Embryonic facial prominence (tissue), 1 donor: ENCODE results near the gene SCLY.
"Not testable (repeated sequence)": the region's sequence is repeated elsewhere in the genome, so short reads cannot be mapped to it uniquely, and the experiment has no call there.

Experiments
- DNase-seq: peaks from one replicate; pipeline ENCODE4 v3.0.0-alpha.2; 2016; ENCODE audit errors: extremely low spot score

The SCLY gene, protein sequence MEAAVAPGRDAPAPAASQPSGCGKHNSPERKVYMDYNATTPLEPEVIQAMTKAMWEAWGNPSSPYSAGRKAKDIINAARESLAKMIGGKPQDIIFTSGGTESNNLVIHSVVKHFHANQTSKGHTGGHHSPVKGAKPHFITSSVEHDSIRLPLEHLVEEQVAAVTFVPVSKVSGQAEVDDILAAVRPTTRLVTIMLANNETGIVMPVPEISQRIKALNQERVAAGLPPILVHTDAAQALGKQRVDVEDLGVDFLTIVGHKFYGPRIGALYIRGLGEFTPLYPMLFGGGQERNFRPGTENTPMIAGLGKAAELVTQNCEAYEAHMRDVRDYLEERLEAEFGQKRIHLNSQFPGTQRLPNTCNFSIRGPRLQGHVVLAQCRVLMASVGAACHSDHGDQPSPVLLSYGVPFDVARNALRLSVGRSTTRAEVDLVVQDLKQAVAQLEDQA

DNA sequence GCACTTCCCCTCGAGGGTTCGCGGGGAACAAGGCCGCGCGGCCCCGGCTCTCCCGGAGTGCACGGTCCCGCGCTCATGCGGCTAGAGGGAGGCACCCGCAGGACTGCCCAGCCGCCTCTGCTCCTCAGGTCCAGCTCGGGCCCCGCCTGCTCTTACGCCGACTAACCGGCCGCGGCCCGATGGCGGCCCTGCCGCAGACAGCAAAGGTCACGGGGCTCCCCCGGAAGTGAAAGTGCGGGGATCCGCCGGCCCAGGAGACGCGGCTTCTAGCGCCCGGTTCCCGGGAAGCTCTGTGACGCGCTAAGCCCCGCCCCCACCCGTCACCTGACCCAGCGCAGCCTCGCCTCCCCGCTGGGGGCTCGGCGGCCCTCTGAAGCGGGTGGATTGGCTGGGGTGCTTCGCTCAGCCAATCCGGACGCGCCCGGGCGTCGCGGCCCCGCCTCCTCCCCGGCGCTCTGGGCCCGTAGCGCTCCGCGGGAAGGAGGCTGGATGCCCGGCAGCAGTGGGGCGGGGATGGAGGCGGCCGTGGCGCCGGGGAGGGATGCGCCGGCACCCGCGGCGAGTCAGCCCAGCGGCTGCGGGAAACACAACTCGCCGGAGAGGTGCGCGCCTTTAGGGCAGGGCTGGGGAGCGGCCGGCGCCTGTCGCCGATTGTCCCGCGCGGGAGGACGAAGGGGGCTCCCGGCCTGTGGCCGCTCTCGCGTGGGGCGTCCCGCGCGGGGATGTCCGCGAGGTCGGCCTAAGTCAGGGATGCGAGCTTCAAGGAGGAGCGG is at the start of gene SCLY:
TSS of gene SCLY (plus strand) at position 460 of the 773 bp plus-strand sequence. CDS start at position 514, 54 bp downstream.
- peak; percentile 92 for DNase-seq

DNA sequence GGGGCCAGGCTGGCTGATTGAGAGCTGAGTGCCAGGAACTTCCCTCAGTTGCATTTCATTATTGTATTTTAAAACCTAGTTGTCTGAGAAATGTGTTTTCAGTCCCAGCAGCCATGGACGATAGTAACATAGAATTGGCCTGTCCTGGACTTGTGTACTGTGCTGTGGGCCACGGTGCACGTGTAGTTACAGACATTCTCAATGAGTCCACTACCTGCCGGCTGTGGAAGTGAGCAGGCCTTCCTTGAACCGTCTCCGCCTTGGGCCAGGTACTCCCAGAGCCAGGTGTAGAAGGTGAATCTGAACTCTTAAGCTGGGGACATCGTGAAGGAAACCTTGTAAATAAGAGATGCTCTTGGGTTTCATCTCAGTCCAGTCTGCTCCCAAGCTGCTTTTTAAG is 47.0 kb upstream of the SCLY start:
- no peak for DNase-seq

DNA sequence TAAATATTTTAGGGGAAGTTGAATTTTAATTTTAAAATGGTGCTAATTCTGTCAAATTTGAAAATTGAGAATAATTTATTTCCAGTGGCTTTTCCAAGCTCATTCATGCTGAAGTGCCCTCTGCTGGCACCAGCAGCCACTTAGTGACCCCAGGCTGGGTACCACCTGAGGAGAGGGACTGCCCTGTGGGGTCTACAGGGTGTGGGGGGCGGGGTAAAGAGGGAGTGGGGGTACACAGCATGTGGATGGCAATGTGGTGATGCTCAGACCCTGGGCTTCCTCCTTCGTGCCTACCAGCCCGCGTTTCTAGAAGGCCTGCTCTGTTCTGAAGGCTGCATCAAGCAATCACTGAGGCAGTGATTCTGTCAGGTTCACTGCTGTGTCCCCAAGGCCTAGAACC is 45.1 kb upstream of the SCLY start:
- DNase-seq, result no peak

DNA sequence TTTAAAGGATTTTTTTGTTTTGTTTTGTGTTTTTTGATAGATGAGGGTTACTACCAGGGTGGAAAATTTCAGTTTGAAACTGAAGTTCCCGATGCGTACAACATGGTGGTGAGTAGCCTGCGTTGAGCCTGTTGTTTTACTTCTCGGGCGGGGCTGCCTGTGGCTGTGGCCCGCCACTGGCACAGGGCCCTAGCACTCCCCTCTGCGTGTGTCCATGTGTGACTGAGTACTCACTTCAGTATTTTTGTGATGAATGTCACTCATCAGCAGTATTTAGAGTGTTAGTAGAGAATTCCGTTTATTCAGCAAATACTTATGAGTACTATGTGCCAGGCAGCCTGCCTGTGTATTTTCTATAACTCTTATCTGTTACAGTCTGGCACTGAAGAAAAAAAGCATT is 44.3 kb upstream of the SCLY start:
- no peak for DNase-seq

DNA sequence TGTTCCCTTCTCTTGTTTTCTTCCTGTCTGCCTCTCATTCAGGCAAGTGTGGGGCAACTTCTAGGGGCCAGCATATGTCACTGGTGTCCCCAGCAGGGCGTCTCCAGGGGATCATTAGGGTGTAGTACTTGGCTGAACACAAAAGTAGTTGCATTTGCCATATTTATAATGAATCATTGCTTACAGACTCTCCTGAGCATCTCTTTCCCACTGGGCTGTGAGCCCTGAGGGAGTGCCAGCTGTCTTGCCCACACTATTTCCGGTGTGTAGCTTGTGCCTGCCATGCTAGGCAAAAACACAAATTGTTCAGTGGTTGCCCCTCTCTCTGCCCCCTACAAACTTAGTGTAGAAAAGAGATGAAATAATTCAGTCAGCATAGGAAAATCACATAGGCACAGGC is 40.8 kb upstream of the SCLY start:
- DNase-seq, result no peak

DNA sequence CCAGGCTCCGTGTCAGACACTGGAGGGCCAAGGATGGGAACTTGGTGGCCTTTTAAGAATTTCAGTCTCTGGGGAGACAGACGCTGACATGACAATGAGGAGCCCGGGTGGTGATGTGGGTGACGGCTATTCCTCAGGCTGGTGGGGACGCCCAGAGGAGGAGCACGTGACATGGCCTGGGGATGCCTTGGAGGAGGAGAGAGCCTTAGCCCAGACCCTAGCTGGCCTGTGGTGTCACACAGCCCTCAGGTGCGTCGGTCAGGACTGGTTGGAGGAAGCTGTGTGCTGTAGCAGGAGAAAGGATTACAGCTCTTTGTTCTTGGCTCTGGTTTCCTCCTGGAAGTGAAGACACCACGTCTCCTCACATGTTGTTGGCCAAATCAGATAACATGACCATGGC is 40.0 kb upstream of the SCLY start:
- DNase-seq, result no peak

DNA sequence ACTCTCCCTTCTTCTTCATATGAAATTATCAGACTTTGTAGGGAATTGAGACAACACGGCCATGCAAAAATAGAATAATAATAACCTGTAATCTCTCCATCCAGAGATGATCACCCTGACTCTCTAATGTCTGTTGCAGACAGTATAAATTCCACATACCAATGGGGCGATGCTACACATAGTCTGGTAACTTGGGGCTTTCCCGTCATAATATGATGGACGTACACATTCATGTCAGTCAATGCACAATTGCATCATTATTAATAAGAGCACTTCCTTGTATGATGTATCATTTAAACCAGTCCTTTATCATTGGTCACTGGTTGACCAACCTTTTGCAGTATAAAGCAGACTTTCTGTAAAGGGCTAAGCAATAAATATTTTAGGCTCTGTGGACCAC is 39.5 kb upstream of the SCLY start:
- no peak for DNase-seq

DNA sequence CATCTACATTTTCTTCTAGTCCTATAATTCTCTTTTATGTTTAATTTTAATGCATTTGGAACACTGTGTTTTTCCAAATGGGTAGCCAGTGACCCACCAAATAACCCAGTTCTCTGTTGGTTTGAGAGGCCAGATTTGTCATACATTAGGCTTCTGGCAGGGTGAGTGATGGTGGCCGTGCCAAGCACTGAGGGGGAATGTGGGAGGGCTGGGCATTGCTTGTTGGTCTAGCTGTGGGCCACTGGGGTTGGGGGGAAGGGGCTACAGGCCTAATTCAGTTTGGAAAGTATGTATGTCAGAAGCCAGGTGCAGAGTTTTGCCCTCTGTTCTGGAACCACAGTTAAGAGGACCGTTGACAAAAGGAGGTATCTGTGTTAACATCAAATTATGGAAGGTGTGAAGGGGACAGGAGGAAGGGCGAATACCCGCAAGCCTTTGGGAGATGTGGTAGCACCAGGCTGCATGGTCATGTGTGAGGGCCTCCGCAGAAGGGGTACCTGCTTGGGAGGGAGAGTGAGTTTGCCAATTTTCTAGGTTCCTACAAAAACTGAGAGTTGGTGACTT is 38.1 kb upstream of the SCLY start:
- DNase-seq, result no peak

DNA sequence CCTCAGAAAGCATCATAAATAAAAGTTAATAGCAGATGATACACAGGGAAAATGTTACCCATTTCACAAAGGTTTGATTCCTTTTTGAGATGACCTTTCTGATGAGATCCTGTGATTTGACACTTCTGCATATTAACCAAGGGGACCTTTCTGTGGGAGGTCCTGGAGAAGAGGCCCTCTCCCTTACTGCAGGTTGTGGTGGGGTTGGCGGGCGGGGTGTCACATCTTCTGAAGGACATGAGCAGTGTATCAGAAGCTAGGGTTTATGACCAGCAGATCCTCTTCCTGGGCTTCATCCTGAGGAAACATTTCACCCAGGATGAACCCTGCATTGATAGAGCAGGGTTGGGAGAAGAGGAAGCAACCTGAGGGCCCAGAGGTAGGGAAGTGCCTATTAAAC is 37.2 kb upstream of the SCLY start:
- no peak for DNase-seq

DNA sequence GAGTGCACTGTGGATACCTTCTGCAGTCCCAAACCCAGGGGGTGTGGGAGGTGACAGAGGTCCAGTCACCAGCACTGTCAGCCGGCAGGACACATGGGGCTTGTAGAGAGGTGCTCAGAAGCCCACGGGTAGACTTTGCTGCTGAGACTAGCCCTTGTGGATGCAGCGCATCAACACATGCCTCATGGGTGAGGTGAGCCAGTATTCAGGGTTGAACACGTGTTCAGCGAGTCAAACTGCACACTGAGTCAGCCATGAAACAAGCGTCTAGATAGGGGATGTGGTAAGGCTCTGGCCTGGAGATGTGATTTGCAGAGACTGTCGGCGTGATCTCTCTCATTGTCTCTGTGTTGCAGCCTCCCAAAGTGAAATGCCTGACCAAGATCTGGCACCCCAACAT is 35.8 kb upstream of the SCLY start:
- DNase-seq, result no peak

DNA sequence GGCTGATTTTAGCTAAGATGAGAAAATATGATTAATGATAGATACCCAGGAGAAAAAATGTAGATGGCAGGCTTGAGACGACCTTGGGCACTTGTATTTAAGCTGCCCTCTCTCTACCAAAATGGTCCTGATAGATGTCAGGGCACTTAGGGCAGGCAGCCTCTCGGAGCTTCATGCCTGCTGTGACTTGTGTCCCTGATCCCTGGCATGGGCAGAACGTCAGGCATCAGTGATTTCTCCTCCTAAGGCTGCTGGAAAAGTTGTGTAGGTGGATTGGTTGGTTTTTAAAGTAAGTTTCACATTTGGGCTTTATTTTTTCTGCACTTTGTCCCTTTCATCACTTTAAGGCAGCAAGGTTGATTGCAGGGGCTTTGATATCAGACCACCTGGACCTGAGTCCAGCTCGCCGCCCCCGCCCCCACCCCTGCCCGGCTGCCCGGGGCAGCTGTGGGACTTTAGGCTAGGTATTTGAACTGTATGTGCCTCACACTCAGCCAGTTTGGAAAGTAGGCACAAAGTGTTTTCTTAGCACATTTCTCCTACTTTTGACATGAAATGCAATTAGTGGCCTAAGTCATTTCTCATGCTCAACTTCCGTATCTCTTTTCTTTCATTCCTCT is 35.0 kb upstream of the SCLY start:
- DNase-seq, result no peak

DNA sequence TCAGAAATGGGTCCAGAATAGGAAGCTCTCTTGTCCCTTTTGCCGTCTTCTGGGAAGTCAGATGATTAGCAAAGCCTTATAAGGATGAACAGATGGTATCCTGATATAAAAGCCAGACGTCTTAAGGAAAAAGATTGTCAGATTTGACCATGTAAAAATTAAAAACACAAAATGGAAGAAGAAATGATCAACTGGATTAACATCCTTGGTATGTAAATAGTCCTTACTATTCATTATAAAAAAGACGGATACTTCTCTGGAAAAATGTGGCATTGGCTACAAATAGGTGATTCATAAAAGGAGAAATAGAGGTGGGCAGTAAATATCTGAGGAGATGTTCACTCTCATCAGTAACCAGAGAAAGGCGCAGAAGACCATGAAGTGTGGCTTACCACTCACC is 33.7 kb upstream of the SCLY start:
- DNase-seq, result no peak

DNA sequence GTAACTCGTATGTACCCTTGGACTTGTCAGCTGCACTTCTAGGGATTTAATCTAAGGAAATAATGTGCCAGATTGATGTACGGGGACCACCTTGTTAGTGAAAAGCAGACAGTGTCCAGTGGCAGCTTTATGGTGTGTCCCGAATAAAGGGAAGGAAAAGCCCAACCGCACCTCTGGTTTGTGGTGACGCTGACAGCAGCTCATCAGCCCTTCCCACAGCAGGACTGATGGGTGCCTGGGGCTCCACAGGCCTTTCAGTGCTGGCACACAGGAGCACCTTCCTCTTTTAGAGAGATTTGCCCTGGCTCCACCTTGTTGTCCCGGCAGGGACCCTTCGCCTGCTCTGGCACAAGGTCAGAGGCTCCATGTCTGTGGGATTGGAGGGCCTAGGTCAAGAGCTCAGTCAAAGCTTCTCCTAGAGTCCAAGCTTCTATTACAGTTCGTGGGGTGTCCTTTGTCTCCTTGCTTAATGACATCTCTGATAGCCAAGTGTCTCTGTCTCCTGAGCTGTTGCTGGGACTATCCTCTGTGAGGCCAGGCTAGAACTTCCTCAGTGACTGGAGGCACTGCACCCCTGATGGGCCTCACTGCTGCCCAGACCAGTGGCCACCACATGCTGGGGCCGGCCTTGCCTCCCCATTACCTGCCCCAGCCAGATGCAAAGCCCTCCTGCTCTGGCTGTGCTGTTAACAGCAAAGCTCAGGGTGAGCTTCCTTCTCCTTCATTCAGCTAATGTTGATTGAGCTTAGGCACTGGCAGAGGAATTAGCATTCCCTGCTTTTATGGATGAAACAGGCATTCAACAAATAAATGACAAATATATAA is 33.0 kb upstream of the SCLY start:
- no peak for DNase-seq

DNA sequence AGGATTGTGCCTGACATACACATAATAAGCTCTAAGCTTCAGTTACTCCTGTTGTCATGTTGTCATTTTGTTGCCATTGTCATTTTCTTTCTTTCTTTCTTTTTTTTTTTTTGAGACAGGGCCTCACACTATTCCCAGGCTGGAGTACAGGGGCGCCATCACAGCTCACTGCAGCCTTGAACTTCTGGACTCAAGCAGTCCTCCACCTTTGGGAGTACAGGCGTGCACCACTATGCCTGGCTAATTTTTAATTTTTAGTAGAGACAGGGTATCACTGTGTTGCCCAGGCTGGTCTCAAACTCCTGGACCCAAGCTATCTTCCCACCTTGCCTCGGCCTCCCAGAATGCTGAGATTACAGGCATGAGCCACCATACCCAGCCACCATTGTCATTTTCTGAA is 30.9 kb upstream of the SCLY start:
- DNase-seq, result no peak

DNA sequence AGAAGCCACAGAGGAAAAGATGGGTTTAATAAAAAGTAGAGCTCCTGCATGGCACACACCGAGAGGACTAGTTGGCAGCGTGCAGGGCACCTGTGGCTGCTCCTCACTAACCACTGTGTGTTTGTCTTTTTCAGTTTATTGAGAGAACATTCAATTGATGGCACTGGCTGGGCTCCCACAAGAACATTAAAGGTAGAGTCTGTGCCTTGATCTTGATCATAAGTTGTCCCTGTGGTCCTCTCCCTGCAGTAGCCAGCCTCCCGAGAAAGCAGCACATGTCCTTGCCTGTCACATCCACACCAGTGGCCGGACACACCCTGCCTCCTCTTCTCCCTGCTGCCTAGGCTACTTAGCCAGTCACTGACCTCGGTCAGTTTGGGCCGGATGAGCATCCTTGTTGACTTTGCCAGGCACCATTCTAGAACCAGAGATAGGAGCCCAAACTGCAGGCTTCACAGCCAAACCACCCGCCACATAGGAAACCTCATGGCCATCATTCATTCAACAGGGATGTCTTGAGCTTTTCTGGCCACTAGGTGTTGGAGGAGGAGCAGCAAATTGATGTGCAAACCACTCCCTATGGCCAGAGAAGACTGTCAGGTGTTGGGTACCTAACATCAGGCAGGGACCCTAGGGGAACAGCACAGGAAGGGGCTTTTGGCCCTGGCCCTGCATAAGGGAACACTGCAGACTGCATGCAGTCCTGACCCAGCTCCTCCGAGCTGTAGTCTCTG is 30.2 kb upstream of the SCLY start:
- no peak for DNase-seq

DNA sequence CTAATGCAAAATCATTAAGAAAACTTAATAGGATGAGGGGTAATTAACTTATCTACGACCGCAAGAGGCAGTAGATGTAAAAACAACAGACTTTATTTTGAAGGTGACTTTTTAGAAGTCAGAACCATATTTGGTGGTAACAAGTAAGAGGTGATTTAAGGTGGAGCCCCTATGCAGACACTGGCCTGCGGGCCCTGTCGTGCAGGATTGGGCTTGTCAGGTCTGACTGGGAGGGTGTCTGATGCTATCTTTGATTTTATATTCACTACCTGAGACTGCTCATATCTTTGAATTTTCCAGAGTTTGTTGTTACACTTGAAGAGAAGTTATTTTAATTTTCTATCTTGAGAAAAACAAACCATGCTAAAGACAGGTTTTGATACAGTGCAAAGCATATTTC is 29.1 kb upstream of the SCLY start:
- DNase-seq, result no peak

DNA sequence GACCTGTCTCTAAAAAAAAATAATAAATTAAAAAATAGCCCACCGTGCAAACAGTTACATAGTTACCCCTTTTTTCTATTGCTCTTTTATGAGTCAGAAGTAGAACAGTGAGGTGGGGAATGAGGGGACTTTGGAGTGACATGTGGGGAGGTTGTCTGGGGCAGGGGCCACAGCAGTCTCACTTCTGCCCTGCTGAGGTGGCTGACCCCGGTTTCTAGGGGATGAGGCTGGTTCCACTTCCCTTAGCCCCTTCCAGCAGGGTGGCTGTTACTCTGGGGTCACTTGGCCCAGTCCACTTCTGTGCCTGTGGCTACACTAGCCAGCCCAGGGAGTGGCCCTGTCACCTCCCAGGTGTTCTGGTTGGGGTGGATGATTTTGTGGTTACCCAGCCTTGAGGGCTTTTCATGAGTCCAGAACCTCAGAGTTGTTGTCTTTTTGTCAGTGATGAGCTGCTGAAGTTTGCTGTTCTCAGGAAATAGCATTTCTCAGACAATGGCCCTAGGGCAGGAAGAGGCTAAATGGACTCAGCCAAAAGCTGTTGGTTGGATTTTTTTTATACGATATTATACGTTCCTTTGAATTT is 28.0 kb upstream of the SCLY start:
- no peak for DNase-seq

DNA sequence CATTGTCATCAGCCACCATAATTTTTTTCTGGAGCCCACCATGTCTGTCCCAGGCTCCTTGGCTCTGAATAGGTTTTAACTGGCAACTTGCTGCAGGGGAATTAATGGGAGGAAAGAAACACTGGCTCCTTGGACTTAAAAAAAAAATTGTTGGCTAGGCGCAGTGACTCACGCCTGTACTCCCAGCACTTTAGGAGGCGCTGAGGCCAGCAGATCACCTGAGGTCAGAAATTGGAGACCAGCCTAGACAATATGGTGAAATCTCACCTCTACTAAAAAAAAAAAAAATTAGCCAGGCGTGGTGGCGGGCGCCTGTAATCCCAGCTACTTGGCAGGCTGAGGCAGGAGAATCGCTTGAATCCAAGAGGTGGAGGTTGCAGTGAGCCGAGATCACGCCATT is 26.8 kb upstream of the SCLY start:
- not testable (repeated sequence) for DNase-seq

DNA sequence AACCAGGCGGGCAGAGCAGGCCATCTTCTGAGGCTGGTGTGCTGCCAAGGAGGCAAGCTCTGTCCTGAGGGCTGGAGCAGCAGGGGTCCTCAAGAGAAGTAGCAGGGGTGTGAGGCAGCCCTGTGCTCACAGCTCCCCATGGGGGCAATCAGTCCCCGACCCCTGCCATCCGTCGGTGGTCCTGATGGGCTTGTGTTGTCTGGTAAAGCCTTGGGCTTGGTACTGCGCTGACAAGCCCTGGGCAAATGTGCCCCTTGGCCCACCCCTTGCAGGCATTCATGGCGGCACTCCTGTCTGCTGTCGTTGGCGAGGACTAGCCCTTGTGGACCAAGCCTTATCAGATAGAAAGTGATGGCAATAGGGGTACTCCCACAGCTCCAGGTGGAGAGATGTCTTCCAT is 22.6 kb upstream of the SCLY start:
- DNase-seq, result no peak

DNA sequence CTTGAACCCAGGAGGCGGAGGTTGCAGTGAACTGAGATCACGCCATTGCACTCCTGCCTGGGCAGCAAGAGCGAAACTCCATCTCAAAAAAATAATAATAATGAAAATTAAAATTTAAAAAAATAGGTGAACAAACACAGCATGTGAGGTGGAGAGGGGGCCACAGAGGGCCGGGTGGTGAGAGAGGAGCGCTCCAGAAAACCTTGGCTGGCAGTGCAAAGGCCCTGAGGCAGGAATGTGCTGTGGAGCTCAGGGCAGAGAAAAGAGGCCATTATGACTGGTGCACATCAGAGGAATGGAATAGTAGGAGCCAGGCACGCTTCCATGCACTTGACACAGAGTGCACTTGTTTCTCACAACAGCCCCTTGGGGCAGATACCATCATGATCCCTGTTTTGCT is 21.6 kb upstream of the SCLY start:
- no peak for DNase-seq

DNA sequence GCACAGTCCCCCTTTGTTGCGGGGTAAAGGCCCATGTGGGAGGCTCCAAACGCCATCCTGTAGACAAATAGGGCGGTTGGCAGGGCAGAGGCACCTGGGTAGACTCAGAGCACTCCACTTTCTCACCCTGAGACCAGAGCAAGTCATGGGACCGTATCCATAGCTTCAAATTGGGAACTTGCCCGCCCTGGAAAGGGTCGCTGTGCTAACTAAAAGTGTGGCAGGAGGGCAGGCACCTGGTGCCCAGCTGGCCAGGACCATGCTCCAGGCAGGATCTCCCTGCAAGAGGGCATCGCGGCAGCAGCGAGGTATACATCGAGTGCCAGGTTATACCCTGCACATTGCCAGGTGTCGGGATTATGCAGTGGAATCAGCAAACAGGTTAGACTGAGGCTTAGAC is 20.8 kb upstream of the SCLY start:
- DNase-seq, result no peak
